OCI-M2 (cell line): ENCODE measurements around the gene PRB4.
"Not testable (repeated sequence)": the region's sequence is repeated elsewhere in the genome, so short reads cannot be mapped to it uniquely, and the experiment has no call there.

Source experiments
- DNase-seq: peaks from one replicate; lab custom pipeline; 2025; ENCODE audit not compliant: unreplicated experiment; lab: John Stamatoyannopoulos, UW

The PRB4 gene

GRCh38 chr12:11310336-11310735 is at the start of gene PRB4:
Gene PRB4, minus strand, starts transcription at chr12:11310436. Its CDS starts 38 bp downstream, at chr12:11310398.
- DNase-seq: no peak

- DNase-seq: not testable (repeated sequence)
These were observed 41.5 kb upstream of the PRB4 start for GRCh38 chr12:11351736-11352135.

GRCh38 chr12:11348439-11348838 is 38.2 kb upstream of the PRB4 start:
- DNase-seq: no peak

GRCh38 chr12:11347810-11348209 is 37.6 kb upstream of the PRB4 start:
- no peak for DNase-seq

GRCh38 chr12:11344500-11344899 is 34.3 kb upstream of the PRB4 start:
- DNase-seq: no peak

GRCh38 chr12:11324426-11324825 is 14.2 kb upstream of the PRB4 start:
- no peak for DNase-seq

GRCh38 chr12:11321980-11322379 is 11.7 kb upstream of the PRB4 start:
- DNase-seq: no peak

GRCh38 chr12:11307143-11307542 is 3.1 kb downstream of the PRB4 start:
- no peak for DNase-seq

- DNase-seq: no peak
These were observed 36.8 kb downstream of the PRB4 start for GRCh38 chr12:11273449-11273848.

- no peak for DNase-seq
These were observed 40.6 kb downstream of the PRB4 start, which contains the start of gene PRB3 for GRCh38 chr12:11269607-11270006. Gene PRB3, minus strand, starts transcription at chr12:11269707. Its CDS starts 38 bp downstream, at chr12:11269669.

GRCh38 chr12:11264501-11264900 is 45.7 kb downstream of the PRB4 start:
- no peak for DNase-seq
